ENCODE measurements around the gene NTNG1. TPM values are rescaled to one million over a fixed set of nuclear protein-coding genes. Genes with fewer than 3 reads are reported as not detected.

NTNG1 gene
- total and polyA plus RNA-seq, 2 of the 13 experiments (the other 11 are each of a cell fraction or from before 2014, with no cell fraction given) = not detected

GRCh38 chr1:107184888-107185287 lies 44.0 kb downstream of the NTNG1 start:
- no peaks in the 10 kb centered on the region for H3K36me3 ChIP-seq (replicated peaks in 1 of 2; ENCODE audit: control insufficient read depth in 1 of 2, insufficient read depth in 2 of 2, low read length in 2 of 2)
- no peak overlapping the region for H3K9ac ChIP-seq (ENCODE audit: insufficient read depth, low read depth, low read length)
- ChIA-PET POLR2A (no interaction called here), CTCF (ENCODE audit: low intra/inter-chr PET ratio, low total read pairs) (no interaction called here)
- no peak overlapping the region for H3K4me2 ChIP-seq (ENCODE audit: low read depth, low read length)
- no peak overlapping the region for H3K27ac ChIP-seq (ENCODE audit: extremely low read length, insufficient read depth, low read length)
- WGBS (ENCODE audit: low lambda C conversion rate) = 0% methylated on average over 1 of the region's 2 CpGs
- ATAC-seq = no peak
- H3K4me3 ChIP-seq (replicated peaks in 1 of 3; ENCODE audit: insufficient read depth in 1 of 3, low read depth in 2 of 3, low read length in 3 of 3) = no peak overlapping the region
- no peaks in the 10 kb centered on the region for H3K27me3 ChIP-seq (ENCODE audit: control insufficient read depth in 1 of 2, insufficient read depth in 2 of 2, low read length in 2 of 2)
- no peaks in the 10 kb centered on the region for H3K9me3 ChIP-seq (ENCODE audit: low read length)
- intact Hi-C loops (cut with micrococcal nuclease; ENCODE audit: unreplicated experiment) = no loop called here
- H3K4me1 ChIP-seq (ENCODE audit: insufficient read depth, low read length) = no peaks in the 10 kb centered on the region
- BruUV-seq (replicated peaks) = no TSS peak
- no peaks in the 10 kb centered on the region for H3K79me2 ChIP-seq (ENCODE audit: insufficient read depth, low read length)
- no peak for FAIRE-seq
- no peaks in the 10 kb centered on the region for H4K20me1 ChIP-seq (ENCODE audit: insufficient read depth, low read length)
- H2AFZ ChIP-seq (ENCODE audit: low read length) = no peak overlapping the region
- DNase-seq (ENCODE audit: low spot score) = no peak
- in situ Hi-C loops (cut with HindIII; ENCODE audit: extremely low pct_ligation_motif_present, low pct_unique_long_range_greater_than_20kb) = no loop called here
- no peak for TF ChIP-seq ZNF768 (CRISPR knock-in tag; IDR thresholded peaks at IDR 0.05)
- no peak for TF ChIP-seq ZNF749 (CRISPR knock-in tag; IDR thresholded peaks at IDR 0.05; ENCODE audit: borderline replicate concordance)
- TF ChIP-seq PAXIP1 (CRISPR knock-in tag; conservative IDR thresholded peaks at IDR 0.05) = no peak
- no peak for TF ChIP-seq ZMAT3 (CRISPR knock-in tag; conservative IDR thresholded peaks at IDR 0.05)
- no peak for TF ChIP-seq MED1 (CRISPR knock-in tag; IDR thresholded peaks at IDR 0.05)
- TF ChIP-seq MEF2D (CRISPR knock-in tag; IDR thresholded peaks at IDR 0.05) = no peak
- TF ChIP-seq HNRNPK (IDR thresholded peaks at IDR 0.05; ENCODE audit: low read depth, low read length, poor library complexity, severe bottlenecking) = no peak
- no peak for TF ChIP-seq KIAA2018 (CRISPR knock-in tag; IDR thresholded peaks at IDR 0.05; ENCODE audit: borderline replicate concordance)
- TF ChIP-seq ARNTL (CRISPR knock-in tag; IDR thresholded peaks at IDR 0.05) = no peak
- TF ChIP-seq RARG (CRISPR knock-in tag; IDR thresholded peaks at IDR 0.05; ENCODE audit: low read depth) = no peak
- no peak for TF ChIP-seq ZNF543 (CRISPR knock-in tag; IDR thresholded peaks at IDR 0.05)
- TF ChIP-seq GATAD1 (CRISPR knock-in tag; IDR thresholded peaks at IDR 0.05) = no peak
- TF ChIP-seq ZNF333 (CRISPR knock-in tag; IDR thresholded peaks at IDR 0.05; ENCODE audit: borderline replicate concordance) = no peak
- no peak for TF ChIP-seq RBAK (CRISPR knock-in tag; IDR thresholded peaks at IDR 0.05)
- TF ChIP-seq ZNF790 (CRISPR knock-in tag; IDR thresholded peaks at IDR 0.05; ENCODE audit: borderline replicate concordance) = no peak
